Stimulated activated CD8-positive, alpha-beta memory T cell treated with anti-CD3 and anti-CD28 coated beads, Interleukin-4, amount 100 ng/mL, for 48 hours (primary cell): Measurements from ENCODE around the gene KIF13A.
"Not testable (repeated sequence)": the region's sequence is repeated elsewhere in the genome, so short reads cannot be mapped to it uniquely, and the experiment has no call there.

ENCODE experiments used
- DNase-seq: peaks from one replicate; pipeline ENCODE4 v3.0.0-alpha.2; 2020

KIF13A gene

DNA sequence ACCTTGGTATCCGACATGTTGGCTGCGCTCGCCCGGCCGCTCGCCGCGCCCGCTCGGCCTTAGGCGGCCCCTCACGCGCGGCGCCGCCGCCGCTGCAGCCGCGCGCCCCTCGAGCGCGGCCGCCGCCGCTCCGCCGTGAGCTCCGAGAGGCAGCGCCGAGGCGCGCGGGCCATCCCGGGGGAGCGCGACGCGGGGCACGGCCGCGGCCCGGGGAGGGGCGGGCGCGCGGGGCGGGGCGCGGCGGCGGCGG, at the start of gene KIF13A:
TSS of gene KIF13A (minus strand) at position 189 of the 250 bp plus-strand sequence. CDS start at position 17, 172 bp downstream.
- no peak for DNase-seq

DNA sequence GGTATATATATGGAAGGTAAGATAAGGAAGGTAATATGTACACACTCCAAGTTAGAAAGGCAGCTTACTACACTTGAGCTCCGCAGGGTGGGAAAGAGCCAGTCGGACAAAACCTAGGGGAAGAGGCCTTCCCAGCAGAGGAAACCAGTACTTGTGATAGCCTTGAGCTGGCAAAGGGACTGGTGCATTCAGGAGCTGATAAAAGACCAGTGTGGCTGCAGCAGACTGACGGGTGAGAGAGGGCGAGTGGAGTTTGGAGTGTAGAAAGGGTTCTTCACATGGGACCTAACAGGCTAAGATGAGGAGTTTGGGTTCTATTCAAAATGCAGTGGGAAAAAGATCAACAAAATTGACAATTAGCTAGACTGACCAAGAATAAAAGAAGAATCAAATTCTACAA, 49.3 kb upstream of the KIF13A start:
- DNase-seq, result no peak

DNA sequence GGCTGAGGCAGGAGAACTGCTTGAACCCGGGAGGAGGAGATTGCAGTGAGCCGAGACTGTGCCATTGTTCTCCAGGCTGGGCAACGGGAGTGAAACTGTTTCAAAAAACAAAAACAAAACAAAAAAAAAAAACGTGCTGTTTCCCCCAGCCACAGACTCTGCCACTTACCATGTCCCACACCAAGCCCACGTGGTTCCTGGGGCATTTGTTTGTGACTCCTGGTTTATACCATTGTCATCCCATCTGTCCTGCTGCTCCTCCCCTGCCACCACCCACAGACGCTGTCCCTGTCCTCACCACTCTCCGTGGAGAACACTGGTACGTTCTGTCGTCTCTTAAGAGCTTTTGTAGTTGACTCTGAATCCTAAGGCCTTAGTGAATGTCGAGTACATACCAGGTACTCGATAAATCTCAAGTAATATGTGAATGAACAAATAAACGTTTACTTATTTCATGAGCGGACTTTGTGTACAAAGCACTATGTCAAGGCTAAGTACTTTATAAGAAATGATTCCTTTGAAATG, 48.0 kb upstream of the KIF13A start:
- no peak for DNase-seq

DNA sequence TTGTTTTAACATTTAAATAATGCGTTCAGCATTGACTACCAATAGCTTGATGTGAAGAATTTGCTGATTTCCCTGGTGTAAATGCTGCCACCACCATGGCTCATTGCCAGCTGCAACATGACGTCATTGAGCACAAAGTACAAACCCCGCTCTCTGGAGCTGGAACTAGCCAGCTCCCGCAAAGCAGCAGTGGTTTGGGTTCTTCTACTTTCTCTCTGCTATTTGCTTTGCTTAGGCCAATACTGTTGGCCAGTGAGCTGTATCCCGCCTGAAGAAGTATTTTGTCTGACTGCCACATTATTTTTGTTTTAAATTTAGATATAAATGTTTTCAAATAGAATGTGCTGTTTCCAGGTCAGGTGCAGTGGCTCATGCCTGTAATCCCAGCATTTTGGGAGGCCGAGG, 47.4 kb upstream of the KIF13A start:
- DNase-seq, result no peak

DNA sequence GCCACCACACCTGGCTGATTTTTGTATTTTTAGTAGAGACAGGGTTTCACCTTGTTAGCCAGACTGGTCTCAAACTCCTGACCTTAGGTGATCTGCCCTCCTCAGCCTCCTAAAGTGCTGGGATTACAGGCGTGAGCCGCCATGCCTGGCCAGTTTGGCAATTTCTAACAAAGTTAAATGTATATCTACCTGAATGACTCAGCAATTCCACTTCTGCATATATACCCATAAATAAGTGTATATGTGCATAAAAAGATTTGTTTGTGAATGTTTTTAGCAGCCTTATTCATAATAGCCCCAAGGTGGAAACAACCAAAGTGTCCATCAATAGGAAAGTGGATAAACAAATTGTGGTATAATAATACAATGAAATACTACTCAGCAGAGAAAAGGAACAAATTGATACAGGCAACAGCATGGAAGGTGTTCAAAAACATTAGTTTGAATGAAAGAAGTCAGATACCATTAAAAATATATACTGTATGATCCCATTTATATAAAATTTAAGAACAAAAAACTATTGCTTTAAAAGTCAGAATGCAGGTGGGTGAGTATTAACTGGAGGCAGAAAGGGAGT, 44.3 kb upstream of the KIF13A start:
- DNase-seq, result no peak

DNA sequence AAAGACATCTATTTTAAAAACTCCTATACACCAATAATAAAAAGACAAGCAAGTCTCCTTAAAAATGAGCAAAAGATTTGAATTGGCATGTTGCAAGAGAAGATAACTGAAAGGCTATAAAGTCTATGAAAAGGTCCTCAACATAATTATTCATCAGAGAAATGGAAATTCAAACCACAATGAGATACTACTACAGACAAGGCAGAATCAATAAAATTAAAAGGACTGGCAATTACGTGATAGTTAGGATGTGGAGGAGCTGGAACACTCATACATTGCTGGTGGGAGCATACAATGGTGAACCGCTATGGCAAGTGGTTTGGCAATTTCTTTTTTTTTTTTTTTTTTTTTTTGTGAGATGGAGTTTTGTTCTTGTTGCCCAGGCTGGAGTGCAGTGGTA, 43.8 kb upstream of the KIF13A start:
- no peak for DNase-seq

DNA sequence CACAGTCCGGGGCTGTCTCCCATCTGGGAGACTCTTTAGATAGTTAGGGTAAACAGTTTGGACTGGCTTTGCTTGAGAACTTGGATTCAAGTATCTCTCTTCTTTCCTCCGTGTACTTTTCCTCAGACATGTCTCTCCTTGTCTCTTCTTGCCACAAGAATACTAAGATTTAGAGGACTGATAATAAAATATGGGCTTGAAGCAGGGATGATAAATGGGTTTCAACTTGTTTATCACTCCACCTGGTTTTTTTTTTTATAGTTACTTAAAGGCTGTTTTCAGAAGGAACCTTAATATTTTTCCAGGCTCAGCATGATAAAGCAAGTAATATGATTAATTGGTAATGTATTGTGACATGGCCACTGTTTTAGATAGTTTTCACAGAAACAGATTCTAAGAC, 40.9 kb upstream of the KIF13A start:
- DNase-seq, result no peak

DNA sequence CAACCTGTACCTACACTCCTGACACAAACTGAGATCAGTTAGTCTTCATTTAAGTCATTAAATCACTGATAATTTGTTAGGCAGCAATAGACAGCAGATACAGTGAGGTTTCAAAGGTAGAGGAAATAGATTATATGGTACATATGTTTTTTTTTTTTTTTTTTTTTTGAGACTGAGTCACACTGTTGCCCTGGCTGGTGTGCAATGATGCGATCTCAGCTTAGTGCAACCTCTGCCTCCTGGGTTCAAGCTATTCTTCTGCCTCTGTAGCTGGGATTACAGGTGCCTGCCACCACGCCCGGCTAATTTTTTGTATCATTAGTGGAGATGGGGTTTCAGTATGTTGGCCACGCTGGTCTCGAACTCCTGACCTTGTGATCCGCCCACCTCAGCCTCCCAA, 38.2 kb upstream of the KIF13A start:
- DNase-seq, result no peak

DNA sequence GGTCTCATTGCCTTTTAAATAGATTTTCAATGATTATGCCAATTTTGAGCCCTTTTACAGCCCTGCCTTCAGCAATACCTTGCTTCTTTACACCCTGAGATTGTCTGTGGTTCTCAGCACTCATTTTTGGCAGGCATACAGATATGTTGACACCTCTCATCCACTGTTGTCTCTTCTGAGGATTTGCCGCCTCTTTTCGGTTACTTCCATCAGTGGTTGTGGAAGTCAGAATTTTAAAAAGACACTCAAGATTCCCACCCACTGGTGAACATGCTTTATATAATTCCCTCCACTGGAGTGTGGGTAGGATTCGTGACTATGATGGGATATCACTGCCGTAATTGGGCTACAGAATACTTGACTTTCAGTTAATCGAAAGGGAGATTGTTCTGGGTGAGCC, 37.4 kb upstream of the KIF13A start:
- DNase-seq, result no peak

DNA sequence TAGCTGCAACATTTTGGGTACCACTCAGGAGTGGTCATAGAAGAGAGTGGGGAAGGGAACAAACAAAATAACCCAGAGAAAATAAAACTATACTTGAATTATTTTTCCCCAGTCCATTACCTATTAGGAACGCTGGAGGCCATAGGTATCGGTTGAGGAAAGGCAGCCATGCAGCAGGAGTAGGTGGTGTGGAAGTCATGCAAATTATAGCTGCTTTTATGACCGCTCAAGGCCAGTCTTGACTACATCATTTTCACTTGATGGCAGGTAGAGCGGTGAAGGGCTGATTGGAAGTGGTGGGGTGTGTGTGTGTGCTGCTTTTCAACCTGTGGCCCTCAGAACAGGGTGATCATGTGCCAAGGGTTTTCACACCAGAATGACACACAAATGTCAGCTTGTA, 36.5 kb upstream of the KIF13A start:
- DNase-seq, result no peak

DNA sequence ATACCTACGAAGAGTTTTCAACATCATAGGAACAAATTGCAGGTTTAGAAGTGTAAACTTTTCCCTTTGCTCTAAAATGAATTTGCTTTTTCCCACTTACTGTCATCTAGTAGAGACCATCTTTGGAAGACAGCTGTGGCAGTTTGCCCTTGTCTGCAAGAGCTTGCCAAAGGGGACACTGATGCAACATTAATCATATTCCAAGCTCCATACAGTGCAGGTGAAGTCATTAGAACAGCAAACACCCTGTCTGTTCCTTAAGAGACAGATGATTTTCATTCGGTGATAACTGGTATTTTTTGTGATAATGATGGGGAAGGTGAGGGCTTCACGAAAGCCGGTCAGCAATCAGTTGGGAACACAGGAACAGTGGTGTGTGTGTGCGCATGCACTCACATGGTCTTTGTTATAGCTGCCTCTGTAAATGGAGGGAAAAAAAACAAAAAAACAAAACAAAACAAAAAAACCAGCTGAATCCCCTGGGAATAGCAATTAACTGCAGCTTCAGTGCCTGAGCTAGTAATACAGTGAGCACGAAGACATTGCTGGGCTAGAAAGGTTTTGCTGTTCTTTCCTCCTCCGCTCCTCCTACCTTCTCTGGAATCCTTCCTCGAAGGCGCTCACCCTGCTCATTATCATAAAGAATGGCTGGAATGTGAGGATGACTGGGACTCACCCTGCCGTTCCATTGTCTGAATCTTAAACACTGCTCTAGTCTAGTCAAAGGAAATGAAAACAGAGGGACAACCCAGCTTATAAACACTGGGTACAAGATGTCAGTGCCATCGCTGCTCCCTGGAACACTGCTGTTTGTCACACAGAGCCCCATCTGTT, 35.2 kb upstream of the KIF13A start:
- DNase-seq, result no peak

DNA sequence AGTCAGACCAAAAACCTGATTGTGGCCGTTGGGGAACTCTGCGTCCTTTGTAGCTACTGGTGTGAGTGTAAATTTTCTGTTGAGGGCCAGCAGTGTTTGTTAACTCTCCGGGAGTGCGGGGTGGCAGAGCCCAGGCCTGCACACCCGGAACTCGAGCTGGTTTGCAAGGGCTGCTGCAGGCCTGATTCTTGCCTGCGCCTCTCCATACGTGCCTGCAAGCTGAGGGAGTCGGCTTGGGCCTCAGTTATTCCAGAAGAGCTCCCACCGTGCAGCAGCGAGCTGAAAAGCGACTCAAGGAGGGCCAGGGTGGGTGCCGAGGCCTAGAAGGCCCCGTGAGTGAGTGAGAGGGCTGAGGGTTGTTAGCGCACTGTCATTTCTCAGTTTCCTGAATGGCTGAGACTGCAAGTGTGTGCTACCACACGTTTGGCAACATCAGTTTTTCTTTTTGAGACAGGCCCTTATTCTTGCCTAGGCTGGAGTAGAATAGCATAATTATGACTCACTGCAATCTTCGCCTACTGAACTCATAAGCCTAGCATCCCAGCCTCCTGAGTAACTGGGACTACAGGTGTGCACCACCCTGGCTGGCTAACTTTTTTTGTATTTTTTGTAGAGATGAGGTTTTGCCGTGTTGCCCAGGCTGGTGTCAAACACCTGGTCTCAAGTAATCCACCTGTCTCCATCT, 33.9 kb upstream of the KIF13A start:
- no peak for DNase-seq

DNA sequence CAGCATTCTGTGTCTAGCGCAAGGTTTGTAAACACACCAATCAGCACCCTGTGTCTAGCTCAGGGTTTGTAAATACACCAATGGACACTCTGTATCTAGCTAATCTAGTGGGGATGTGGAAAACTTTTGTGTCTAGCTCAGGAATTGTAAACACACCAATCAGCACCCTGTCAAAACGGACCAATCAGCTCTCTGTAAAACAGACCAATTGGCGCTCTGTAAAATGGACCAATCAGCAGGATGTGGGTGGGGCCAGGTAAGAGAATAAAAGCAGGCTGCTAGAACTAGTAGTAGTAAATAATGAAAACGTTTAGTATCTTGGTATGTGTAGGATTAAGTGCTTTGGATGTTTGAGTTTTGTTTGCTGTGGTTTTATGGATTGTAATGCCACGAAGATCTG, 33.1 kb upstream of the KIF13A start:
- not testable (repeated sequence) for DNase-seq

DNA sequence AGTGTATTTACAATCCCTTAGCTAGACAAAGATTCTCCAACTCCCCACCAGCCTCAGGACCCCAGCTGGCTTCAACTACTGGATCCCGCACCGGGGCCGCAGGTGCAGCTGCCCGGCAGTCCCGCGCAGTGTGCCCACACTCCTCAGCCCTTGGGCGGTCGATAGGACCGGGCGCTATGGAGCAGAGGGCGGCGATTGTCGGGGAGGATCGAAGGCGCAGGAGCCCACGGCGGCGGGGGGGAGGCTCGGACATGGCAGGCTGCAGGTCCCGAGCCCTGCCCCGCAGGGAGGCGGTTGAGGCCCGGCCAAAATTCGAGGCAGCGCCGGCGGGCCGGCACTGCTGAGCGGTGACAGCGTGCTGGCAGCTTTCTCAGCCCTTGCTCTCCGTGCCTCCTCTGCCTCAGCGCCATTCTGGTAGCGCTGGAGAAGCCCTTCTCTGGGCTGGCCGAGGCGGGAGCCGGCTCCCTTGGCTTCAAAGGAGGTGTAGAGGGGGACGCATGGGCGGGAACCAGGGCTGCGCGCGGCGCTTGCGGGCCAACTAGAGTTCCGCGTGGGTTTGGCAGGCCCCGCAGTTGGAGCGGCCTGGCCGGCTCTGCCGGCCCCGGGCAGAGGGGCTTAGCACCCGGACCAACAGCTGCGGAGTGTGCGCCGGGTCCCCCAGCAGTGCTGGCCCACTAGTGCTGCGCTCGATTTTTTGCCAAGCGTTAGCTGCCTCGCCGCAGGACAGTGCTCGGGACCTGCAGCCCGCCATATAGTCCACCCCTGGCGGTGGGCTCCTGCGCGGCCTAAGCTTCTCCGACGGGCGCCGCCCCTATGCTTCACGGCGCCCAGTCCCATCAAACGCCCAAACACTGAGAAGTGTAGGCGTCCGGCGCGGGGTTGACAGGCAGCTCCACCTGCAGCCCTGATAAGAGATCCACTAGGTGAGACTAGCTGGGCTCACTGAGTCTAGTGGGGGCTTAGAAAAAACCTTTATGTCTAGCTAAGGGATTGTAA, 32.4 kb upstream of the KIF13A start:
- no peak for DNase-seq

DNA sequence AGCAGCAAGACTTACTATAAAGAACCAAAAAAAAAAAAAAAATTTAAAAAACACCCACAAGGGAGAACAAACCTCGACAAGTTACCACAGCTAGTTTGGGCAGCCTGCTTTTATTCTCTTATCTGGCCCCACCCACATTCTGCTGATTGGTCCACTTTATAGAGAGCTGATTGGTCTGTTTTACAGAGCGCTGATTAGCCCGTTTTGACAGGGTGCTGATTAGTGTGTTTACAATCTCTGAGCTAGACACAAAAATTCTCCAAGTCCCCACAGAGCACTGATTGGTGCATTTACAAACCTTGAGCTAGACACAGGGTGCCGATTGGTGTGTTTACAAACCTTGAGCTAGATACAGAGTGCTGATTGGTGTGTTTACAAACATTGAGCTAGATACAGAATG, 31.7 kb upstream of the KIF13A start:
- DNase-seq, result not testable (repeated sequence)

DNA sequence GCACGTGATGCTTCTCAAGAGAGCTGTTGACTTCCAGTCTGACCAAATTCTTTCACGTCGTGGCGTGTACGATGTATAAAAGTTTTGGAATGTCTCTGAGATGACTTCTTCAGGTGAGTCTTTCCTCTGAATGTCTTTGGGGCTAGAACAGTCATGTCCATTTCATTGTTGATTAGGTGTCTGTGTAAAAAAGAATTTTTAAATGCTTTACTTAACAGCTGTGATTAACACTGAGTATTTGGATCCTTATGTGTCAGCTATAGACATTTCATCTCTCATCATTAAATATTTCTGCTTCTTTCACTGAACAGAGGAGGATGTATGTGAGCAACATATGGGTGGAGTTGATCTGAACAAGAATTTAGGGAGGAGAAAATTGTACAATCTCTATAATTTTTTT, 29.3 kb upstream of the KIF13A start:
- no peak for DNase-seq

DNA sequence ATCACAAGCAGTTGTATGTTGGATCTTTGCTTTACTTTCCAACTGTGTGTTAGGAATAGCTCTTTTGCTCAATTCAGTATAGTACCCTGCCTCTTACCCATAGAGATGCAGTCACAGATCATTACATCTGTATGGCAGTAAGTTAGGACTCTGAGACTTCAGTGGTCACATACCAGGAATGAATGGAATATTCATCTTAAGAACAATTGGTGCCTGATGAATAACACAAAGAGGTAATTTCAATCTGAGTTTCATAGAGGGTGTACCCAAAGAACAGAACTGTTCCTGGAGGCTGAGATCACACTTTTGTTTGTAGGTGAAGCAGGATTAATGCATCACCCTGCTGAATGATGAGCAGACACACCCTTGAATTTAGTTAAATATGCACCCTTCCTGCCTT, 28.7 kb upstream of the KIF13A start:
- DNase-seq, result no peak

DNA sequence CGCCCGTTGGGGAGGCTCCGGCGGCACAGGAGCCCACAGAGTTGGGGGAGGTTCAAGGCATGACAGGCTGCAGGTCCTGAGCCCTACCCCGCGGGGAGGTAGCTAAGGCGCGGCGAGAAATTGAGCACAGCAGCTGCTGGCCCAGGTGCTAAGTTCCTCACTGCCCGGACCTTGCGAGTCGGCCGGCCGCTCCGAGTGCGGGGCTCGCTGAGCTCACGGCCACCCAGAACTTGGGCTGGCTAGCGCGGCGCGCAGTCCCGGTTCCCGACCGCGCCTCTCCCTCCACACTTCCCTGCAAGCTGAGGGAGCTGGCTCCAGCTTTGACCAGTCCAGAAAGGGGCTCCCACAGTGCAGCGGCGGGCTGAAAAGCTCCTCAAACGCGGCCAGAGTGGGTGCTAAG, 23.9 kb upstream of the KIF13A start:
- no peak for DNase-seq

DNA sequence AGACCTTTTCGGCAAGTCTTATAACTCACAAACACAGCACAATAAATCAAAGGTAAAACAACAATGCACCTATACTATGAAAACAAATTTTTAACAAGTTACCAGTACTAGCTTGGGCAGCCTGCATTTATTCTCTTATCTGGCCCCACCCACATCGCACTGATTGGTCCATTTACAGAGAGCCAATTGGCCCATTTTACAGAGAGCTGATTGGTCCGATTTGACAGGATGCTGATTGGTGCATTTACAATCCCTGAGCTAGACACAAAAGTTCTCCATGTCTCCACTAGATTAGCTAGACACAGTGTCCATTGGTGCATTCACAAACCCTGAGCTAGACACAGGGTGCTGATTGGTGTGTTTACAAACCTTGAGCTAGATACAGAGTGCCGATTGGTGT, 23.1 kb upstream of the KIF13A start:
- not testable (repeated sequence) for DNase-seq

DNA sequence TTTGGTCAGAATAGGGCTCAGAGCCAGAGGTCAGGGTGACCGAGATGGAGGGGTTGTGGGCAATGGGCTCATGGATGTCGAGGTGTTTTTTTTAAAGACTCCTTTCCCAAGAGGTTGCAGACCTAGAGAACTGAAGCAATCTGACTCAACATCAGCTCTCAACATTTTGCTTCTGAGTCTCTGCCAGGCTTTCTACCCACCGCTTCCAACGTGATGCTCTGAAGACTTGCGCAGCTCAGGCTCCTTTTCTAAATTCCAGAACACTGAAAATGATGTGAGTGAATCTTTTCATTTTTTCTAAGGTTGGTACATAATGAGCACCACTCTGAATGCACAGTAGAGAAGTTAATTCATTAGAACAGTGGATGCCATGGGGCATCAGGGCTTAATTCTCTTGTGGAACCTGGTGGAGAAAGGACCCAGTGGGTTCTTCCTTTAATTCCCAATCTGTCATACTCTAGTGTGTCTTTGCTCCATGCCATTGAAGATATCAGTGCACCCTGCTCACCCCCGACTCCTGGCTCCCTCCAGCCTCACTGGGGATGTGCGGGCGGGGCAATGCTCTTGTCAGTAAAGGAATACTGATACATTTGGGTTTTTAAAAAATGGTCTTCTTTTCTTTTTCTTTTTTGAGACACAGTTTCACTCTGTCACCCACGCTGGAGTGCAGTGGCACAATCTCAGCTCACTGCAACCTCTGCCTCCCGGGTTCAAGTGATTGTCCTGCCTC, 17.0 kb upstream of the KIF13A start:
- DNase-seq, result no peak

DNA sequence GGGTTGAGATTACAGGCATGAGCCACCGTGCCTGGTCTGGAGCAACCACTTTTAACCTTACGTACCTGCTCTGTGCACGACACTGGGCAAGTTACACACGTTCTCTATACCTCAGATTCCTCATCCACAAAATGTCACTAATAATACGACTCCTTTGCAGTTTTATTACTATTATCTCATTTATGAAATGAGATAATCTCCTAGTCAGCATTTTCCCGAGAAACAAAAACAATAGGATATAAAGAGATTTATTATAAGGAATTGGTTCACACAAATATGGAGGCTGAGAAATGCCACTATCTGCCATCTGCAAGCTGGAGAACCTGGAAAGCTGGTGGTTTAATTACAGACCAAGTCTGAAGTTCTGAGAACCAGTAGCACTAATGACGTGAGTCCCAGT, 12.0 kb upstream of the KIF13A start:
- DNase-seq, result no peak

DNA sequence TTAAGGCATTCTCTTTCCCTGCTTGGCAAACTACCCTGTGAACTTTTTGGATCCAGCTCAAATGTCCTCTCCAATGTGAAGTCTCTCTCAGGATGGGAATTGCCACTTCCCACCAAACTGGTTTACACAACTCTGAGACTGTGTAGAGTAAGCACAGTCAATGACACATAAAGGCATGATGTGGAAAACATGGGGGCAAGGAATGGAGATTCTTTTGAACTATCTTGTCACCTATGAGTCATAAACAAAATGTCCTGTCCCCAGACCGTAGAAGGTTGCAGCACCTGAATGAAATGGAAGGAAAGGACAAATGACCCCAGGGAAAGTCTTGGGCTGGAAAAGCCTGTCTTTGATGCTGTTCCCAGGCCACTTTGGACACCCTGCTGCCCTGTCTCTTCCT, 11.0 kb upstream of the KIF13A start:
- no peak for DNase-seq
